ENCODE measurements around the gene YAP1. TPM values are rescaled to one million over a fixed set of nuclear protein-coding genes. Genes with fewer than 3 reads are reported as not detected.

The YAP1 gene
- total RNA-seq, 1 experiment from 2014 or later = 49.6 TPM

DNA sequence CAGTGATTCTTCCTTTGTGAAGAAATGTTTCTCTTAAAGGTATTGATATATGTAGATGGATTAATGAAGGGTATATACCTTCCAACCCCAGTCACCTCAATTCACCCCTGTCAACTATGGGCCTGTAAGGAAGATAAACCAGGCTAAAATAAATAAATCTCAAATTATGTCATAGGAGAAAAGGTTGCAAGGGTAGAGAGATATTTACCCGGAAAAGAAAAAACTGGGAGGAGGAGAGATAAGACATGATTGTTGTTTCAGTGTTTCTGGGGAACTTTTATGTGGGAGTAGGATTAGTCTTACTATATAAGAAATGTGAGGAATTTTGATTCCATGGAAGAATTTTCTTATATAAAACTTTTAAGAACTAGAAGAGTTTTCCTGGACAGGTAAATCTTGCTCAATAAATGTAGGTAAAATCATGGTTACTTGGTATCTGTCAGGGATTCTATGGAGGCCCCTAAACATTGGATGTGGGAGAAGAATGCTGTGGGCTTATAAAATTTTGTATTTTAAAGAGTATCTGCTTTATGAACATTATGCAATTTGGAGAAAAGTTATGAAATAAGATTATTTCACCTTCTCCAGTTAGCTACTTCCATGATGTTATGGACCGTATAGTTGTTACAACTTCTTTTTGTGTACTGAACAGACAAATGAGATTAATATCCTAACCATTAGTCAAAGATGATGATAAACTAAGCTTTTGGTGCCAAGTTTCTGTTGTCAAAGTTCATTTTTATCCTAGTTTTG lies 6.4 kb downstream of the YAP1 start:
- no peak for DNase-seq (ENCODE audit: extremely low read depth, low read depth)

- no peak for DNase-seq (ENCODE audit: extremely low read depth, low read depth)
Observed at GRCh38 chr11:102117472-102118113, 7.3 kb downstream of the YAP1 start.

- no peak for DNase-seq (ENCODE audit: extremely low read depth, low read depth)
Observed at GRCh38 chr11:102118937-102119336, 8.7 kb downstream of the YAP1 start.

DNA sequence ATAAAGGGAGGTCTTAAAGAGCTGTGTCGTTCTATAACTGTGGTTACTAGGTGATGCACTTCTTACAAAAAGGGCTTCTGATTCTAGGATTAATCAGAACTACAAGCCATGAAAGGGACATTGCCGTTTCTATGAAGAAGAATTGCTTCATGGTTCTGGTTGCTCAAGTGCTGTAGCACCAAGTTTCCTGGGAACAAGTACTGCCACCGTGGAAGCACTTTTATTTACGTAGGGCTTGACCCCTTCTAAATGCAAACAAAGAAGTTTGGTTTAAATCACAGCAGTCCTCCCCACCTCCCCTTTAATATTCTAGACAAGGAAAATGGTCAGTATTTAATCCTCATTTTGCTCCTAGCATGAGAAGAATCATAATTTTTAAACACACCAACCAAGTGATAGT lies 9.8 kb downstream of the YAP1 start:
- DNase-seq (ENCODE audit: extremely low read depth, low read depth) = no peak

DNA sequence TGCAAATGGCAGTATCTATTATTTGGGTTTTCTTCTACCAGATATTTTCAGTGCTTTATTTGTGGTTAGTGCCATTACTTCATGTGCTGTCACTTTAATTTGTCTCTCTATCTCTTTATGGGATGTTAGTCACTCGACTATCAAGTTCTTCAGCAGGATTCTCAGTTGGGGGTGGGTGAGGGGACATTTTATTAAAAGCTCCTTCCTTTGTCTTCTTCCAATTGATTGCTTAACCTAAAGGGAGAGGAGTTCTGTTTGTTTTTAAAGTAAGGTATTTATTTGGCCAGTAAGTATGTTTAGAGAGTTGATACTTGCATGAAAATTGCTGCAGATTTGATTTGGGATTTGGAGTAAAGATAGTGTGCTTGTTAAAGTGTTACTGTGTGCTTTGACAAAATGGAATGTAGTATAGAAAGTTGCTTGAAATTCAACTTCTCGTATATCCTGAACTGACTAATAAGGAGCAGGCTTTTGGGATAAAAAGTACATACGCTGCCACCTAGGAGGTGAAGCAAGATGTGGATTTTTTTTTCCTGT lies 10.3 kb downstream of the YAP1 start:
- DNase-seq (ENCODE audit: extremely low read depth, low read depth) = no peak

- DNase-seq (ENCODE audit: extremely low read depth, low read depth) = no peak
Observed at GRCh38 chr11:102121329-102121728, 11.1 kb downstream of the YAP1 start.

DNA sequence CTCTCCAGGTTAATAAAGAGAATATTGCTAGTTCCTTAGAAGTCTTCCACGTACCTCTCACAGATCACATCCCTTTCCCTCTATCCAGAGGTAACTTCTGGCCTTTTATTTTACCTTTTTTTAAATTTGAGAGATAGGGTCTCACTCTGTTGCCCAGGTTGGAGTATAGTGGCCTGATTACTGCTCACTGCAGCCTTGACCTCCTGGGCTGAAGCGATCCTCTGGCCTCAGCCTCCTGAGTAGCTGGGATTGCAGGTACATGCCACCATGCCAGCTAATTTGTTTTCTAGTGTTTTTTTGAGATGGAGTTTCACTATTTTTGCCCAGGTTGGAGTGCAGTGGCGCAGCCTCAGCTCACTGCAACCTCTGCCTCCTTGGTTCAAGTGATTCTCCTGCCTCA lies 24.4 kb downstream of the YAP1 start:
- DNase-seq (ENCODE audit: extremely low read depth, low read depth) = no peak

GRCh38 chr11:102135256-102135655 lies 25.0 kb downstream of the YAP1 start:
- DNase-seq (ENCODE audit: extremely low read depth, low read depth) = no peak

- DNase-seq (ENCODE audit: extremely low read depth, low read depth) = no peak
Observed at GRCh38 chr11:102138223-102138622, 28.0 kb downstream of the YAP1 start.

DNA sequence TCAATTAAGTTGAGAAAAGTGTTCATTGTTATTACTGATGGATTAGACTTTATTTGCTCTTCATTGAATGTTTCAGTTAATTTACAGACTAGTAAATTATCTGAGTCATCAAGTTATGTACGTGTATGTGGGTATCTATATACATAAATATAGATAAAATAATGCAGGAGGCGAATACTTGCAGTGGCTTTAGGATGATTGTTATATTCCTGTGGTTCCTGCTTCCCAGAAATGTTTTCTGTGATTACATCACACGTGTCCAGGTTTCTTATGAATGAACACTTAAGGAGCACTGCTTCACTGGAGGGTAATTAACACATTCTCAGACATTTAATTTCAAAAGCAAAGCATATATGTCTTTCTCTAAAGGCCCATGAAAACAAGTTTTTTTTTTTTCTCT lies 28.4 kb downstream of the YAP1 start:
- DNase-seq (ENCODE audit: extremely low read depth, low read depth) = no peak

DNA sequence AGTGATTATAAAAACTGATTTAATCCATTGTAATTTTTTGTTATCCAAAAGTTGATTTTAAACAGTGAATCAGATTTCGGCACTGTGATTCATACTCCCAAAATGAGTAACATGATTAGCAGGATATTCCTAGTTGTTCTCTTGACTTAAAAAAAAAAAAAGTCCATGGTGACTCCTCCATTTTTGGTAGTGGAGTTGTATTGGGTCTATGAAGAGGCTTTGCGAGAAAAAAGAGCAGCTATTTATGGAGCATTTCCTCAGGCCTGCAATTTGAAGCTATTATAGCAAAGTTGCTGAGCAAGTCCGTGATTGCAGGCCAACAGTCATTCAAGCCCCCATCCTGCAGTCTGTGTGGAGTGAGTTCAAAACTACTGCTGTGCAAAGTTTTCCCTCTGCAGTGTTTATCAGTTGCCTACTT lies 28.8 kb downstream of the YAP1 start:
- no peak for DNase-seq (ENCODE audit: extremely low read depth, low read depth)

- DNase-seq (ENCODE audit: extremely low read depth, low read depth) = no peak
Observed at GRCh38 chr11:102142333-102142732, 32.1 kb downstream of the YAP1 start.

GRCh38 chr11:102143867-102144266 lies 33.6 kb downstream of the YAP1 start:
- no peak for DNase-seq (ENCODE audit: extremely low read depth, low read depth)

DNA sequence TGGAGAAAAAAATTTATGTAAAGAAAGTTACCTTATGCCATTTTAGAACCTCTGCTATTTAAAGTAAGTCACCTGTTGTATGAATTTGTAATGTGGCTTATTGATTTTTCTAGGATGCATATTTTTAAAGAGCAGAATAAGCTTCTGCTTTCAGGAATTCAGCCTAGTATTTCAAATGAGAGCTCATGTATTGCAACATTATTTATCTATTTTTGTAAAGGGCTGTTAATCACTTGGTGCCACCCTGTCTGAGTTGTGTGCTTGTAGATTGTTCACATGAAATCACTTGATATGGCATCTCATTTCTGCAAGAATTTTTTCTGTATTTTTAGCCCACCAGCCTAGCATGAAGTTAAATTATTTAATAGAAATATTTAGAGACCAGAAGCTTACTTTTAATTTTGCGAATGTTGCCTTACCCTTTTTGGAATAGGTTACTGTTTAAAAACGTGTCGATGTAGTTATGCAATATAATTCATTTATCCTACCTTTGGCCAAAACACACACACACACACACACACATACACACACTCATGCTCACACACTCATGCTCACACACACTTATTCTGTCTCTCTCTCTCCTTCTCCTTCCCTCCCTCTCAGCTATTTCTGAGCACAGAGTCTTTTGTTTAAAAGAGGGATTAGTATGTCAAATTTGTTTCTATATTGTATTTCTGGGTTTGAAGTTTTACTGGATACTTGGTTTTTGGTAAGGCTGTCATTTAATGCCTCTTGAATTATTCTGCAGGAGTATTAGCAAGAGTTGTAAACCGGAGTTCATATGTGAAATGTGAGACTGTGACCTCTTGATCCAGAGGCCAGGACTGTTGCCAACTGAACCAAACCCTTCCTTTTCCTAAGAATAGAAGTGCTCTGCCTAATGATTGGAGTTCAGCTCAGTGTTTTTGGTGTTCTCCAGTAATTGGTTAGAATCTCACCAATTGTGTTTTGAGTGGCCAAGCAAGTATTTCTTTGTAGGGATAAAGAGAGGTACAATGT lies 34.4 kb downstream of the YAP1 start:
- DNase-seq (ENCODE audit: extremely low read depth, low read depth) = peak; percentile 26

GRCh38 chr11:102147015-102147414 lies 36.8 kb downstream of the YAP1 start:
- DNase-seq (ENCODE audit: extremely low read depth, low read depth) = no peak

- DNase-seq (ENCODE audit: extremely low read depth, low read depth) = no peak
Observed at GRCh38 chr11:102147632-102148031, 37.4 kb downstream of the YAP1 start.

DNA sequence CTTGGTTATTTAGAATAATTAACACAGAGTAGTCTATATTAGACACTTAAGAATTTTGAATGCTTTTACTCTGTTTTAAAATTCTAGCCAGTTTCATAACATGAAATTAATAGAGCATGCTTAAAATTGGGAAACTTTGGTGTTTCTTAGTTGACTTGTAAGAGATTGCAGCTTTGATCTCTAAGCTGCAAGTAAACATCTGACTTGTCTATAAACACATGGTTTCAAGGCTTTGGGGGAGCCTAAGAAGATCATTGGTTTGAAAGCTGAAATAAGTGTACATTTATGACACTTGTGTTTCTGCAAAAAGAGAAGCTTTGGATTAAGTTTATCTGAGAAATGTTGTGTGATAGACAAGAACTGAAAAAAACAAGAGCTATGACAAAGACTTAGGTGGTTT lies 37.8 kb downstream of the YAP1 start:
- DNase-seq (ENCODE audit: extremely low read depth, low read depth) = no peak

GRCh38 chr11:102151784-102152525 lies 41.7 kb downstream of the YAP1 start:
- no peak for DNase-seq (ENCODE audit: extremely low read depth, low read depth)

DNA sequence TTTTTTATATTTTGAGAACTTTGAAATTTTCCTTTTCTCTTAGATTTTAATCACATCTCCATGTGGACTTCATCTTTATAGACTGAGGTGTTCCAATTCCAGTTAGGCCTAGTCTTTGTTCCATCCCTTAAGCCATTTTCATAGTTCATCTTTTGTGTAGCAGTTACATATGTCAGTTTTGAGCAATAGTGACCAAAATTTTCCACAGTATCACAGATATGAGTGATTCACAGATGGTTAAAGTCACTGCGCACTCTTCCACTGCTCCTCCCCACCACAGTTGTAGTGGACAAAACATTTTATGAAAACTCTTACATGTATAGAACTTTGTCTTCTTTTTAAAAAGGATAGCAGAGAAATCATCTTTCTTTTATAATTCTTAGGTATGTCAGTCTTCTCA lies 42.8 kb downstream of the YAP1 start:
- no peak for DNase-seq (ENCODE audit: extremely low read depth, low read depth)

GRCh38 chr11:102154806-102155205 lies 44.6 kb downstream of the YAP1 start:
- no peak for DNase-seq (ENCODE audit: extremely low read depth, low read depth)

All from NCI-H460 (cell line).